ENCODE data around the gene CLOCK.

DNA sequence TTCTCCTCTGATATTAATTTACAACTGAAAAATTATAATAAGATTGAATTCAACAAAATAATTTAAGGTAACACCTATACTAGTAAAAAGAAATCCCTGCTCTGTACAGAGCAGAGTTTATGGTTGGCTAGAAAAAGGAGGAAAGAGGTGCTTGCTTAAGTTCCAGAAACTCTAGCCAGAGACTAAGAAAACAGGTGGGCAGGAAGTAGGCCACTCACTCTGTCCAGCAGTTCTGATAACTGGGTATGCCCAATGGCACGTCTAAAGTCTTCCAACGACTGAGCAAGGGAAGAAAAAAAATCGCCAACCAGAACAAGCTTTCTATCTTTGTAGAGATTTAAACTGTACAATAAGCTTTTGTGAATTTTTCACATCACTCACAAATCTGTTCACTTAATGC lies 108.9 kb downstream of the CLOCK start:
- TF ChIP-seq, protein P1, sequence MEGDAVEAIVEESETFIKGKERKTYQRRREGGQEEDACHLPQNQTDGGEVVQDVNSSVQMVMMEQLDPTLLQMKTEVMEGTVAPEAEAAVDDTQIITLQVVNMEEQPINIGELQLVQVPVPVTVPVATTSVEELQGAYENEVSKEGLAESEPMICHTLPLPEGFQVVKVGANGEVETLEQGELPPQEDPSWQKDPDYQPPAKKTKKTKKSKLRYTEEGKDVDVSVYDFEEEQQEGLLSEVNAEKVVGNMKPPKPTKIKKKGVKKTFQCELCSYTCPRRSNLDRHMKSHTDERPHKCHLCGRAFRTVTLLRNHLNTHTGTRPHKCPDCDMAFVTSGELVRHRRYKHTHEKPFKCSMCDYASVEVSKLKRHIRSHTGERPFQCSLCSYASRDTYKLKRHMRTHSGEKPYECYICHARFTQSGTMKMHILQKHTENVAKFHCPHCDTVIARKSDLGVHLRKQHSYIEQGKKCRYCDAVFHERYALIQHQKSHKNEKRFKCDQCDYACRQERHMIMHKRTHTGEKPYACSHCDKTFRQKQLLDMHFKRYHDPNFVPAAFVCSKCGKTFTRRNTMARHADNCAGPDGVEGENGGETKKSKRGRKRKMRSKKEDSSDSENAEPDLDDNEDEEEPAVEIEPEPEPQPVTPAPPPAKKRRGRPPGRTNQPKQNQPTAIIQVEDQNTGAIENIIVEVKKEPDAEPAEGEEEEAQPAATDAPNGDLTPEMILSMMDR (IDR thresholded peaks at IDR 0.05) = no peak
- no peak for TF ChIP-seq POLR2AphosphoS5 (IDR thresholded peaks at IDR 0.05; ENCODE audit: low read depth, low read length)

Data from Panc1 (cell line).